Measurements from ENCODE around the gene REPIN1. TPM values are rescaled to one million over a fixed set of nuclear protein-coding genes. Genes with fewer than 3 reads are reported as not detected.
"Not testable (repeated sequence)": the region's sequence is repeated elsewhere in the genome, so short reads cannot be mapped to it uniquely, and the experiment has no call there.

REPIN1 gene
- total and polyA plus RNA-seq, 2 experiments from 2014 or later = 79.1 to 107 TPM

DNA sequence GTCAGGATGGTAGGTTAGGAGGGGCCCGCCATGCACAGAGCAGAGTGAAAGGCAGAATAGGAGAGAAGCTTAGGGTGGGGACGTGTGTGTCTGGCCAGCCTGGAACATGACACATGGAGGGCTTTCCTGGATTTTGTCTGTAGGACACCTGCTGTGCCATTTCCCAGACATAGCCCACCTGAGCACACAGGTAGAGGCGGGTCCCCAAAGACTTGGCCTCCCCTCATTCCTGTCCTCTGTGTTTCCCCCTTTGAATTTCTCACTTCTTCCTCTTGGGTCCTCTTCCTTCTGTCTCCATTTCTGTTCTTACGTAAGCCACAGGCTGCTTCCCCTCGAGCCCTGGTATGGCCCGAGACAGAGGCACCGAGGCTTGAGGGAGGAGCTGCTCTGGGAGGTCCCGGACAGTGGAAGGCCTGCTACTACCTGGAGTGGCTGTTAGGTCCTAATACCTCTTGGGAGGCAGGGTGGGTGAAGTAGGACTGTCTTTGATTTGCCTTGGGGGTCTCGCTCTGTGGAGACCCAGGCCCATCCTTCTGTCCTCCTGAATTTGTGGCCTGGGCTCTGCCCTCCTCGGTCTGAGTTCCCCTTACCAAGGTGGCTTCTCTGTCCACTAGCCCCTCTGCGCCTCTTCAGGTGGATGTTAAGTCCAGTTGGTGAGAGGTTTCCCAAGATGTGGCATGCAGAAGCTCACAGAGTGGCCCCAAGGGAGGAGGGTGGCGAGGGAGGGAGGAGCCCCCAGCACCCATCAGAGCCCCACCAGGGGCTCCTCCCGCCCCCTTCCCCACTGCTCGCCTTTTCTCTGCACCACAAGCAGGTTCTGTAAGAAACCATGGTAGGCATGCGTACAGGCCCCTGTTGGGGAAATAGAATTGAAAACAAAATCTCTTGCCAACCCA is 16.0 kb downstream of the REPIN1 start:
- H3K4me1 ChIP-seq (ENCODE audit: insufficient read depth) = peaks cover 35% of the 10 kb centered on the region
- no peaks in the 10 kb centered on the region for H3K27me3 ChIP-seq
- H4K20me1 ChIP-seq (ENCODE audit: insufficient read depth, poor library complexity, severe bottlenecking) = no peaks in the 10 kb centered on the region
- H3K36me3 ChIP-seq (replicated peaks; ENCODE audit: insufficient read depth, low read depth) = no peaks in the 10 kb centered on the region
- no peak for DNase-seq (ENCODE audit: low spot score)
- TF ChIP-seq EZH2 (IDR thresholded peaks at IDR 0.05; ENCODE audit: borderline replicate concordance) = no peak
- TF ChIP-seq EZH2phosphoT487 (IDR thresholded peaks at IDR 0.05; ENCODE audit: low read depth, severe bottlenecking, unreplicated experiment) = no peak
- TF ChIP-seq, protein P1, sequence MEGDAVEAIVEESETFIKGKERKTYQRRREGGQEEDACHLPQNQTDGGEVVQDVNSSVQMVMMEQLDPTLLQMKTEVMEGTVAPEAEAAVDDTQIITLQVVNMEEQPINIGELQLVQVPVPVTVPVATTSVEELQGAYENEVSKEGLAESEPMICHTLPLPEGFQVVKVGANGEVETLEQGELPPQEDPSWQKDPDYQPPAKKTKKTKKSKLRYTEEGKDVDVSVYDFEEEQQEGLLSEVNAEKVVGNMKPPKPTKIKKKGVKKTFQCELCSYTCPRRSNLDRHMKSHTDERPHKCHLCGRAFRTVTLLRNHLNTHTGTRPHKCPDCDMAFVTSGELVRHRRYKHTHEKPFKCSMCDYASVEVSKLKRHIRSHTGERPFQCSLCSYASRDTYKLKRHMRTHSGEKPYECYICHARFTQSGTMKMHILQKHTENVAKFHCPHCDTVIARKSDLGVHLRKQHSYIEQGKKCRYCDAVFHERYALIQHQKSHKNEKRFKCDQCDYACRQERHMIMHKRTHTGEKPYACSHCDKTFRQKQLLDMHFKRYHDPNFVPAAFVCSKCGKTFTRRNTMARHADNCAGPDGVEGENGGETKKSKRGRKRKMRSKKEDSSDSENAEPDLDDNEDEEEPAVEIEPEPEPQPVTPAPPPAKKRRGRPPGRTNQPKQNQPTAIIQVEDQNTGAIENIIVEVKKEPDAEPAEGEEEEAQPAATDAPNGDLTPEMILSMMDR (IDR thresholded peaks at IDR 0.05; ENCODE audit: poor library complexity) = no peak
- H3K27ac ChIP-seq = peak overlapping the region; percentile 65
- H3K79me2 ChIP-seq = peaks cover 39% of the 10 kb centered on the region
- no peaks in the 10 kb centered on the region for H3K9me2 ChIP-seq (replicated peaks; ENCODE audit: insufficient read depth)
- H3K4me3 ChIP-seq = no peak overlapping the region
- no peak overlapping the region for H2AFZ ChIP-seq
- 89% methylated on average over 15 of the region's 15 CpGs for WGBS (ENCODE audit: low lambda C conversion rate, missing lambda C conversion rate)
- H3K9me3 ChIP-seq (ENCODE audit: low read depth) = no peaks in the 10 kb centered on the region
- no peak overlapping the region for H3K4me2 ChIP-seq

DNA sequence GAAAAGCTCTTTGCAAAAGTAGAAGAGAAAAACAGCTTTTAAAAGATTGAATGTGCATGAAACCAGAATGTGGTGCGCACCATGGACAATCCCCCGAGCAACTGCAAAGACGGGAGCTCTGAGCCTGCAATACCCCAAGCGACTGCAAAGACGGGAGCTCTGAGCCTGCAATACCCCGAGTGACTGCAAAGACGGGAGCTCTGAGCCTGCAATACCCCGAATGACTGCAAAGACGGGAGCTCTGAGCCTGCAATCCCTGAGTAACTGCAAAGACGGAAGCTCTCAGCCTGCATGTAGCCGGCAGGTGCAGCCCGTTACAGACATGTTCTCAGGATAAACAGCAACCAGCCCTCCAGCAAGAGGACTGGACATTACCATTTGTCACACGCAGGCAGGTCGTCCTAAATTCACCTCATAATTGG is 16.7 kb downstream of the REPIN1 start:
- Histone ChIP-seq H3K79me2 (peaks cover 32% of the 10 kb centered on the region), H3K4me2 (no peak overlapping the region), H4K20me1 (ENCODE audit: insufficient read depth, poor library complexity, severe bottlenecking) (no peaks in the 10 kb centered on the region), H2AFZ (no peak overlapping the region), H3K4me1 (ENCODE audit: insufficient read depth) (peaks cover 33% of the 10 kb centered on the region), H3K9me2 (replicated peaks; ENCODE audit: insufficient read depth) (no peaks in the 10 kb centered on the region), H3K4me3 (no peak overlapping the region), H3K9me3 (ENCODE audit: low read depth) (no peaks in the 10 kb centered on the region), H3K27ac (peak overlapping the region; percentile 21), H3K27me3 (no peaks in the 10 kb centered on the region), H3K36me3 (replicated peaks; ENCODE audit: insufficient read depth, low read depth) (no peaks in the 10 kb centered on the region)
- no peak for DNase-seq (ENCODE audit: low spot score)
- 87% methylated on average over 14 of the region's 14 CpGs for WGBS (ENCODE audit: low lambda C conversion rate, missing lambda C conversion rate)
- TF ChIP-seq EZH2phosphoT487 (IDR thresholded peaks at IDR 0.05; ENCODE audit: low read depth, severe bottlenecking, unreplicated experiment) (no peak), EZH2 (IDR thresholded peaks at IDR 0.05; ENCODE audit: borderline replicate concordance) (no peak)
- TF ChIP-seq, protein P1 (IDR thresholded peaks at IDR 0.05; ENCODE audit: poor library complexity) = no peak

DNA sequence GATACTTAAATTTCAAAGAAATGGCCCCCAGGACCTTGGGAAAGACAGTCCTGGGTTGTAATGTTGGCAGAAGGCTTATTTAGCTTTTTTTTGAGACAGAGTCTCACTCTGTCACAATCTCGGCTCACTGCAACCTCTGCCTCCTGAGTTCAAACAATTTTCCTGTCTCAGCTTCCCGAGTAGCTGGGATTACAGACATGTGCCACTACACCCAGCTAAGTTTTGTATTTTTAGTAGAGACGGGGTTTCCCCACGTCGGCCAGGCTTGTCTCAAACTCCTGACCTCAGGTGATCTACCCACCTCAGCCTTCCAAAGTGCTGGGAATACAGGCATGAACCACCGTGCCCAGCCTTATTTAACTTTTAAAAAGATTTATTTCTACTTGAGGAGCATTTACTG is 17.3 kb downstream of the REPIN1 start:
- not testable (repeated sequence) for H3K9me3 ChIP-seq (ENCODE audit: low read depth); DNase-seq (ENCODE audit: low spot score); H4K20me1 ChIP-seq (ENCODE audit: insufficient read depth, poor library complexity, severe bottlenecking); H3K36me3 ChIP-seq (replicated peaks; ENCODE audit: insufficient read depth, low read depth); H3K9me2 ChIP-seq (replicated peaks; ENCODE audit: insufficient read depth); H3K4me2 ChIP-seq; H2AFZ ChIP-seq; H3K4me3 ChIP-seq; H3K27me3 ChIP-seq
- Histone ChIP-seq H3K4me1 (ENCODE audit: insufficient read depth) (peaks cover 27% of the 10 kb centered on the region), H3K27ac (peak overlapping the region; percentile 21), H3K79me2 (peaks cover 30% of the 10 kb centered on the region)
- whole genome bisulfite sequencing (ENCODE audit: low lambda C conversion rate, missing lambda C conversion rate) = 60% methylated on average over 6 of the region's 6 CpGs

DNA sequence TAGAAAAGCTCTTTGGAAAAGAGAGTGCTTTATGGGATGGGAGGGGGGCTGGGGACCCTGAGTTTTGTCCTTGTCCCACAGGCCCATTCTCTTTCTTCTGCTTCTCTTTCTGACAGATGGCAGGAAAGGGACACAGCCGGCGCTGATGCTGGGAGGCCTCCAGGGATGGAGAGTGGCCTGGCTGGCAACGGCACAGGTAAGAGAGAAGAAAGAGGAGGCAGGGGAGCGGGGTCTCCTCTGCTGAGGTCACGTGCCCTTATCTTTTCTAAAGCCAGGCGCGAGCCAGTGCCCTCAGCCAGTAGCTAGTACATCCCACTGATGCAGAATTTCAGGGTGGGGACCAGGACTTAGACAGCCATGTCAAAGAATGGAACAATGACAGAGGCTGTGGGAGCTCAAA is 19.7 kb downstream of the REPIN1 start:
- 94% methylated on average over 7 of the region's 7 CpGs for WGBS (ENCODE audit: low lambda C conversion rate, missing lambda C conversion rate)
- Histone ChIP-seq H3K9me3 (ENCODE audit: low read depth) (no peaks in the 10 kb centered on the region), H3K27me3 (no peaks in the 10 kb centered on the region), H3K4me1 (ENCODE audit: insufficient read depth) (peaks cover 15% of the 10 kb centered on the region), H2AFZ (no peak overlapping the region), H3K4me3 (no peak overlapping the region), H3K27ac (peak overlapping the region; percentile 55), H3K36me3 (replicated peaks; ENCODE audit: insufficient read depth, low read depth) (no peaks in the 10 kb centered on the region), H3K4me2 (no peak overlapping the region), H3K79me2 (peaks cover 10% of the 10 kb centered on the region), H4K20me1 (ENCODE audit: insufficient read depth, poor library complexity, severe bottlenecking) (no peaks in the 10 kb centered on the region), H3K9me2 (replicated peaks; ENCODE audit: insufficient read depth) (no peaks in the 10 kb centered on the region)
- TF ChIP-seq EZH2phosphoT487 (IDR thresholded peaks at IDR 0.05; ENCODE audit: low read depth, severe bottlenecking, unreplicated experiment) = no peak
- TF ChIP-seq EZH2 (IDR thresholded peaks at IDR 0.05; ENCODE audit: borderline replicate concordance) = no peak
- TF ChIP-seq, protein P1 (IDR thresholded peaks at IDR 0.05; ENCODE audit: poor library complexity) = no peak
- DNase-seq (ENCODE audit: low spot score) = no peak
